Aorta (tissue), 5 donors: ENCODE results near the gene ALG1L2. TPM values are rescaled to one million over a fixed set of nuclear protein-coding genes. Genes with fewer than 3 reads are reported as not detected.
A peak's percentile ranks its signal among the peaks of the same experiment; 100 is the strongest.
"Not testable (repeated sequence)": the region's sequence is repeated elsewhere in the genome, so short reads cannot be mapped to it uniquely, and the experiment has no call there.

Experiments used
- ATAC-seq: fragments of 200-7000 bp; cut with Tn5 transposase; one replicate; pipeline ENCODE4 v1.9.1; 2022; ENCODE audit warnings: moderate library complexity; ENCODE audit not compliant: low FRiP score
- DNase-seq, 2 donors: peaks; one replicate each; pipeline ENCODE4 v3.0.0-alpha.2; 2020
- H3K27ac ChIP-seq, 2 donors: one replicate each; pipeline ENCODE4 v1.5.1; 2013; ENCODE audit warnings: low read length in 2 of 2, mild to moderate bottlenecking in 2 of 2, moderate library complexity in 2 of 2, control low read depth in 1 of 2, inconsistent platforms in 1 of 2, low read depth in 1 of 2
- H3K27me3 ChIP-seq, 2 donors: one replicate each; pipeline ENCODE4 v1.6.1; 2013; ENCODE audit warnings: control low read depth in 1 of 2, low read length in 1 of 2, mild to moderate bottlenecking in 1 of 2, moderate library complexity in 1 of 2; ENCODE audit not compliant: insufficient read depth in 2 of 2, control insufficient read depth in 1 of 2
- H3K36me3 ChIP-seq, 2 donors: one replicate each; pipeline ENCODE4 v1.6.1; 2013; ENCODE audit warnings: control low read depth in 1 of 2, low read length in 1 of 2, mild to moderate bottlenecking in 1 of 2; ENCODE audit not compliant: insufficient read depth in 2 of 2, control insufficient read depth in 1 of 2
- H3K4me1 ChIP-seq, 2 donors: one replicate each; pipeline ENCODE4 v1.6.1; 2013; ENCODE audit warnings: low read length in 2 of 2, control low read depth in 1 of 2, mild to moderate bottlenecking in 1 of 2, moderate library complexity in 1 of 2; ENCODE audit not compliant: insufficient read depth in 2 of 2, control insufficient read depth in 1 of 2
- H3K4me3 ChIP-seq, 2 donors: one replicate each; pipeline ENCODE4 v1.5.1; 2013; ENCODE audit warnings: low read length in 2 of 2, control low read depth in 1 of 2, mild to moderate bottlenecking in 1 of 2
- H3K9me3 ChIP-seq: one replicate; pipeline ENCODE4 v1.6.1; 2013; ENCODE audit warnings: mild to moderate bottlenecking, low read length; ENCODE audit not compliant: control insufficient read depth
- WGBS, 2 donors: extraction: QIAGEN DNeasy Blood & Tissue Kit; methylation state at CpG; one replicate each; pipeline ENCODE4 v1.1.7; 2013; 5-methylcytosine and 5-hydroxymethylcytosine counted together
- intact Hi-C, 2 donors: fragments of 100-400 bp; cut with DNase I; formaldehyde crosslinking; loops; one replicate each; pipeline versions ENCODE4 v1.14.2 to v1.15.0; 2022
- polyA plus RNA-seq, 2 donors: library from polyadenylated mRNA; stranded (reverse); fragments of 200-250 nt; gene quantifications; one replicate each; pipeline ENCODE4 v1.2.3, GENCODE V29; 2013
- total RNA-seq, 2 donors: library from RNA; stranded (reverse); fragmentation: NEBNext Ultra II Directional; extraction: Animal tissue kit (Norgen Biotek cat#: 25700); gene quantifications; one replicate each; pipeline ENCODE4 v1.2.1, GENCODE V29; 2021
- donor health status: healthy with polysubstance abuse.
- donor health status: Bipolar disorder and iron deficiency.
- donor health status: DM: no; HTN: no; CAD: no.
- donor health status: DM: no; HTN: no; CAD: no.
- donor health status: DM: yes; HTN: yes; CAD: no.

ALG1L2 gene
- total and polyA plus RNA-seq, 4 donors = 3.6 TPM; not detected in 3

DNA sequence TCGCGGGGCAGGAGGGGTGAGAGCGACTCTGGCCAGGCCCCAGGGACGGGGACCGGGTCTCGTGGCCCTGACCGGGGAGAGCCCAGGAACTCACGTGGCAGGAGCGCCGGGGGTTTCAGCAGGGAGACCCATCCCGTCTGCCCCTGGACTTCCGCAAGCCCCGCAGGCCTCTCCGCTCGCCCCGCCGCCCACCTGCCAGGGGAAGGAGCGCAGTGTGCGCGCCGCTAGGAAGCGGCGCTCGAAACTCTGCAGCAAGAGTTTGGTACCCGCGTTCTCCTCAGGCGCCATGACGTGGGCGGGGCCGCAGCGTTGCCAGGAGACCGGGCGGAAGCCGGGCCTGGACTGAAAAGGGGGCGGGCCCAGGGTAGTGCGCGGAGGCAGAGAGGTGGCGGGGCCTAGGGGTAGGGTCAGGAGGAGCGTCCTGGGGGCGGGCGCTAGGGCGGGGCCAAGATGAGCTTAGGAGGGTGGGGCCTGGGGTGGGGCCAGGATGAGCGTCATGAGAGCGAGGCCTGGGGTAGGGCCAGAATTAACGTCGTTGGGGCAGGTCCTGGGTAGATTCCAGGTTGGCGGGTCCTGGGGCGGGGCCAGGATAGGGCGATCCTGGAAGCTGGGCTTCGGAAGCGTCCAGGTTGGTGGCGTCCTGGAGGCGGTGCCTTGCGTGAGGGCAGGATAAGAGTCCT lies 29.7 kb downstream of the ALG1L2 start:
- WGBS, 2 donors = 0 to 1% methylated on average over 38 to 54 of the region's 54 CpGs

DNA sequence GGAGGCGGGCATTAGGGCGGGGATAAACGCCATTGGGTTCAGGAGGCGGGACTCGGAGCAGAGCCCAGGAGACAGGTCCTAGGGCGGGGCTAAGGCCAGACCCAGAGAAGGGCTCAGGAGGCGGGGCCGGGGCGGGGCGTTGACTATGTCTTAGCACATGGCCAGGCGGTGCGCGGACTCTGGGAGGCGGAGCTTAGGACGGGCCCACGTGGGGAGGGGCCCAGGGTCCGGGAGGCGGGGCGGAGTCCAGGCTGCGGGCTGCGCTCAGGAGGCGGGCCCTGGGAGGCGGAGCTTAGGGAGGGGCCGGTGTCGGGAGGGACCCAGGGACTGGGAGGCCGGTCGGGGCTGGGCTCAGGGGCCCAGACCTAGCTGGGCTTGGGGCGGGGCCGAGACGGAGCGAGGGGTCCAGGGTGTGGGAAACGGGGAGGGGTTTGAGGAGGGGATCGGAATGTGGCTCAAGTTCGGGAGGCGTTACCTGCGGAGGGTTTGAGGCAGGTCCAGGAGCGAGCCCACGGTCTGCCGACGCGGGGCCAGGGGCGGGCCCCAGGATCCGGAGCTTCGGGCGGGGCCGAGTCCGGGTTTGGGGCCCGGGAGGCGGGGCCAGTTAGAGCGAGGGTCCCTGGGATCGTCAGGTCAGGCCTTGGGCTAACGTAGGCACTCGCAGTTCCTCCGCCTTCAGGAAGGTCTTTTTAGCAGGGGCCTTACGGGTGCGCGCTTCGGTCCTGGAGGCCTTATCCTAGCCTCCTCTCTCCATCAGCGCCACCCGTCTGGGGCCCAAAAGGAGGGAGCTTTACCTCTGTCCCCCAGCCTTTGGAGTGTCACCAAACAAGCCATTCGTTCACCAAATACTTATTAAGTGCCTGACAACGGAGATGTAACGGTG lies 30.5 kb downstream of the ALG1L2 start:
- intact Hi-C loops = not testable (repeated sequence)
- H3K27ac ChIP-seq = peak overlapping the region in 1 of 2 donors; percentile 47

More for the DNA sequence above, 29.7 kb downstream of the ALG1L2 start:
- H3K27me3 ChIP-seq = no peaks in the 10 kb centered on the region
- H3K4me1 ChIP-seq = no peaks in the 10 kb centered on the region
- no peak overlapping the region for H3K27ac ChIP-seq
- H3K4me3 ChIP-seq = peak overlapping the region in 1 of 2 donors; percentile 60
- H3K9me3 ChIP-seq = no peaks in the 10 kb centered on the region
- intact Hi-C loops = no loop called here
- no peaks in the 10 kb centered on the region for H3K36me3 ChIP-seq
- DNase-seq (peak; percentile 99 to 100), ATAC-seq (peak; percentile 100)

DNA sequence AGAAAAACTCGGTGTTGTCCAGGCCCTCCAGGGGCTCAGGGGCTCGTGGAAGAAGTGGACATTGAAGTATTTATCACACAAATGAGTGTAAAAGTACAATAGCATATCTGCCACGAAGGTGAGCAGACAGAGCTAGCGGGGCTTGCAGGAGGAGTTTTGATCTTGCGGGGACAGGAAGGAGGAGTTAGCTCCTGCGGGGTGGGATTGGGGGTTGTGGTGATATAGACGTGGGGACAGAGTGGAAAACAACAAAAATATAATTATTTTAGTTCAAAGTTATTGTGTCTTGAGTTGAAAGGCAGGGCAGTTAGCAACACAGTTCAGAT lies 31.1 kb downstream of the ALG1L2 start:
- 2 to 17% methylated on average over 7 of the region's 7 CpGs for WGBS, 2 donors
- H3K36me3 ChIP-seq, intact Hi-C loops, DNase-seq, H3K27me3 ChIP-seq, ATAC-seq, H3K4me1 ChIP-seq, H3K9me3 ChIP-seq: not testable (repeated sequence)
- Histone ChIP-seq H3K4me3 (peak overlapping the region; percentile 3 to 28), H3K27ac (peak overlapping the region in 1 of 2 donors; percentile 47)

More for the DNA sequence above, 30.5 kb downstream of the ALG1L2 start:
- not testable (repeated sequence) for H3K9me3 ChIP-seq, H3K27me3 ChIP-seq, H3K4me1 ChIP-seq, H3K36me3 ChIP-seq
- WGBS, 2 donors = 1% methylated on average over 50 to 63 of the region's 63 CpGs
- ATAC-seq = peak; percentile 11
- DNase-seq = peak; percentile 100
- peak overlapping the region; percentile 3 to 28 for H3K4me3 ChIP-seq

DNA sequence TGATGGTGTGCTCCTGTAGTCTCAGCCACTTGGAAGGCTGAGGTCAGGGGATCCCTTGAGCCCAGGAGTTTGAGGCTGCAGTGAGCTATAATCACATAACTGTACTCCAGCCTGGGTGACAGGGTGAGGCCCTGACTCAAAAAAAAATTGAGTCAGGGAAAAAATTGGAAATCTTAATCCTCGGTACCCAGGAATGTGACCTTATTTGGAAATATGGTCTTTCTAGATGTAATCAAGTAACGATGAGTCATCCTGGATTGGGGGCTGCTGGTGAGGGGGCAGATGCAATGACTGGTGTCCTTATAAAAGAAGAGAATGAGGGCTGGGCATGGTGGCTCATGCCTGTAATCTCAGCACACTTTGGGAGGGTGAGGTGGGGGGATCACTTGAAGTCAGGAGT lies 33.8 kb downstream of the ALG1L2 start:
- H3K27ac ChIP-seq, H3K9me3 ChIP-seq, H3K4me1 ChIP-seq, H3K27me3 ChIP-seq, H3K36me3 ChIP-seq, intact Hi-C loops, DNase-seq, H3K4me3 ChIP-seq, ATAC-seq: not testable (repeated sequence)
- WGBS, 2 donors = 59 to 73% methylated on average over 2 of the region's 2 CpGs

DNA sequence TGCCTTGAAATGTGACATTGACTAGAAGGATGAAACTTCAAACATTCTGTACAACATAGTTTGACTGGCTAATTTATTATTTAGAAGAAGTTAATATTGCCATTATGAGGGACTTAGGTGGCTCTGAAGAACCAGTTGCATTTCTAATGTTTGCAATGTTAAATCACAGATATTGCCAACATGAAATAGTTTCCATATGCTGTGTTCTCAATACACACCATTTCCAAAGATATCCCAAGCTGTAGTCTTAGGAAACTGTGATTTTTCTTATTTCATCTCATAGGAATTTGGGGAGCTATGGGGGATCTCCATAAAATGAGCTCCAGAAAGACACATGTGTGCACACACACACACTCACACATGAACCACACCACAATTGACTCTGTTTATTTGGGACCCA lies 36.3 kb downstream of the ALG1L2 start:
- no peaks in the 10 kb centered on the region for H3K27me3 ChIP-seq
- H3K9me3 ChIP-seq = peaks cover 2% of the 10 kb centered on the region
- ATAC-seq (no peak), DNase-seq (no peak)
- no peak overlapping the region for H3K27ac ChIP-seq
- H3K4me3 ChIP-seq = no peak overlapping the region
- H3K36me3 ChIP-seq = no peaks in the 10 kb centered on the region
- intact Hi-C loops = no loop called here
- no peaks in the 10 kb centered on the region for H3K4me1 ChIP-seq

DNA sequence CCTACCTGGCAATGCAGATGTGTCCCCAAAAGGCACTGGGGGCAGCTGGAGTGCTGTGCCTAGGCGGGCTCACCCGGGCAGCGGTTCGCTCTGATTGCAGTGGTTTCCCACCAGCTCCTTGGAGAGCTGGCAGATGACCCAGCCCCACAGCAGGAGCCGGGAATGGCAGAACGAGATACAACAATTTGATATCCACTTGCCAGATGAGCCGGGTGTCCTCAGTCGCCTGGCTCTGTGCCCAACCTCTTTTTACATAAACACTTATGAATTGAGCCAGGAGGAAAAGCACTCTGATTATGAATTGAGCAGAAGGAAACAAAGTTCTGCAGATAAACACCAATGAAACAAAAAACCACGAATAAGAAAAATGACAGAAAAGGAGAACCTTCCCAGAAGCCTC lies 38.2 kb downstream of the ALG1L2 start:
- ATAC-seq, H3K27ac ChIP-seq, H3K36me3 ChIP-seq, H3K4me1 ChIP-seq, DNase-seq, H3K4me3 ChIP-seq, H3K9me3 ChIP-seq, H3K27me3 ChIP-seq, intact Hi-C loops: not testable (repeated sequence)
- 62 to 74% methylated on average over 9 of the region's 9 CpGs for WGBS, 2 donors

DNA sequence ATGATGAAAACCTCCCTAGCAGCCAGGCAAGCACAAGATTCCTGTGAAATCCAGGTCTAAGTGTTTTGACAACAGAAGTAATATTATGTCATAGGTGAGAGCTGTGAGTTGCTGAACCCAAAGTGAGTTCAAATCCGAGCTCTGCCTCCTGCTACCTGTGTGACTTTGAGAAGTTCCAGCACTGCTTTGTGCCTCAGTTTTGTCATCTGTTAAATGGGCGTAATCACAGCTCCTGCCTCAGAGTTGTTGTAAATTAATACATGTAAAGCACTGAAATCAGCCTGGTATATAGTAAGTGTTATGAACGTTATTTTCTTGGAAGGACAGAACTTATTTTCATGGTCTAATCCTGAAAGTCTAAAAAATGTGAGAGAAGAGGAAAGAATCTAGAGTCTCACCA lies 38.7 kb downstream of the ALG1L2 start:
- intact Hi-C loops, H3K9me3 ChIP-seq, H3K4me3 ChIP-seq, ATAC-seq, H3K4me1 ChIP-seq, H3K27me3 ChIP-seq, DNase-seq, H3K27ac ChIP-seq, H3K36me3 ChIP-seq: not testable (repeated sequence)
- 93 to 95% methylated on average over 2 to 3 of the region's 3 CpGs for WGBS, 2 donors

DNA sequence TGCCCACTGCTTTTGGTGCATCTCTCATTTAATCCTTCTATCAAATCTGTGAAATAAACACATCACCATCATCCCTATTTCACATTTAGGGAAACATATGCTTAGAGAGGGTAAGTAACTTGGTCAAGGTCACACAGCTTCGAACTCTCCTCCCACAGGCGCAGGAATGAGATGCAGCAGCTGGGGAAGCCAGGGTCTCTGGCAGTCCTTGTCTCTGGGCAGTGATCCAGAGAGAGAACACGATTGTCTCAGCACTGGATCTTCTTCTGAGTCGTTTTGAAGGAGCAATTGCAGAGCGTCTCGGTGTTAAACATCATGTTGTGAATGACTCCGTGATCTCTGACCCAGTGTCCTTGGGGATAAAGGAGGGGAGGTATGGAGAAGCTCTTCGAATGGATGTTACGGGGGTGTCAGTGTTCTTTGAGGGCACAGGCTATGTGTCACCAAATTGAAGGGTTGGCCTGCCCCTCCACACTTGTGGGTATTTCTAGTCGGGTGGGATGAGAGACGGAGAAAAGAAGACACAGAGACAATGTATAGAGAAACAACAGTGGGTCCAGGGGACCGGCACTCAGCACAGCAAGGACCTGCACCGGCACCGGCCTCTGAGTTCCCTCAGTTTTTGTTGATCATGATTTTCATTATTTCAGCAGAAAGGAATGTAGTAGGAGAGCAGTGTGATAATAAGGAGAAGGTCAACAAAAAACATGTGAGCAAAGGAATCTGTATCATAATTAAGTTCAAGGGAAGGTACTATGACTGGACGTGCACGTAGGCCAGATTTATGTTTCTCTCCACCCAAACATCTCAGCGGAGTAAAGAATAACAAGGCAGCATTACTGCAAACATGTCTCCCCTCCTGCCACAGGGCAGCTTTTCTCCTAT lies 41.5 kb downstream of the ALG1L2 start:
- H3K4me1 ChIP-seq, H3K4me3 ChIP-seq, ATAC-seq, H3K36me3 ChIP-seq, H3K27ac ChIP-seq, H3K9me3 ChIP-seq, intact Hi-C loops, H3K27me3 ChIP-seq, DNase-seq: not testable (repeated sequence)
- 43 to 49% methylated on average over 17 of the region's 17 CpGs for WGBS, 2 donors
